ENCODE data around the gene ELOVL6.

DNA sequence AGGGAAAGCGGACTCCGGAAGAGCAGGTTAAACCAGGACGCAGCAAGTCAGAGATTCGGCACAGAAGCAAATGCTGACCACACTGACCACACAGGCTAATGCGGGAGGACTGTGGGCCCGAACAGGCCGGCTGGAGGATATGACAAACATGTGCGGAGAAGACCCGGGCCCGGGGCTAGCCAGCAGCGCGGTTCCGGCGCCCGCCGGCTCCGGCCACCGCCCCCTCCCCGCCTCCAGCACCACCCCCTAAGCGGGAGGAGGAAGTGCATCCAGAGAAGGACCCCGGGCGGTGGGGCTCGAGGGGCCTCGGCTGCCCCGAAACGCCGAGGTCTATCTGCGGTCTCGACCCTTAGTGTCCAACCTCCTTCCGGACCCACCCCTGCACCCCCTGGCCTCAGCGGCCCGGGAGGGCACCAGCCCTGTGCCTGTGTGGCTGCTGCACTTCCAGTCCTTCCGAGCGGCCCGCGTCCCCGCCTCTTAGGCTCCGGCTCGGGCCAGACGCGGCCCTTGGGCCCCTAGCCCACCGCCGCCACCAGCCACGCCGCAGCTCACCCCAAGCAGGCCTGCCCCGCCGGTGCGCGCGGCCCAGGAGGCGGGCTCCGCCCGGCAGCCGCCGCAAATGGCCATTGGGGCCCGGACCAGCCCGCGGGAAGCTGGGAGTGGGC lies 2.1 kb downstream of the ELOVL6 start:
- peak; percentile 13 for TF ChIP-seq POLR2A (IDR thresholded peaks at IDR 0.05; ENCODE audit: borderline replicate concordance, extremely low read depth, insufficient read depth, insufficient read length)
- TF ChIP-seq, protein P1, sequence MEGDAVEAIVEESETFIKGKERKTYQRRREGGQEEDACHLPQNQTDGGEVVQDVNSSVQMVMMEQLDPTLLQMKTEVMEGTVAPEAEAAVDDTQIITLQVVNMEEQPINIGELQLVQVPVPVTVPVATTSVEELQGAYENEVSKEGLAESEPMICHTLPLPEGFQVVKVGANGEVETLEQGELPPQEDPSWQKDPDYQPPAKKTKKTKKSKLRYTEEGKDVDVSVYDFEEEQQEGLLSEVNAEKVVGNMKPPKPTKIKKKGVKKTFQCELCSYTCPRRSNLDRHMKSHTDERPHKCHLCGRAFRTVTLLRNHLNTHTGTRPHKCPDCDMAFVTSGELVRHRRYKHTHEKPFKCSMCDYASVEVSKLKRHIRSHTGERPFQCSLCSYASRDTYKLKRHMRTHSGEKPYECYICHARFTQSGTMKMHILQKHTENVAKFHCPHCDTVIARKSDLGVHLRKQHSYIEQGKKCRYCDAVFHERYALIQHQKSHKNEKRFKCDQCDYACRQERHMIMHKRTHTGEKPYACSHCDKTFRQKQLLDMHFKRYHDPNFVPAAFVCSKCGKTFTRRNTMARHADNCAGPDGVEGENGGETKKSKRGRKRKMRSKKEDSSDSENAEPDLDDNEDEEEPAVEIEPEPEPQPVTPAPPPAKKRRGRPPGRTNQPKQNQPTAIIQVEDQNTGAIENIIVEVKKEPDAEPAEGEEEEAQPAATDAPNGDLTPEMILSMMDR (IDR thresholded peaks at IDR 0.05 in 2 of 3, conservative IDR thresholded peaks at IDR 0.05 in 1 of 3; ENCODE audit: borderline replicate concordance in 1 of 3, insufficient read depth in 1 of 3, low read depth in 2 of 3, low read length in 2 of 3) = no peak
- TF ChIP-seq EZH2phosphoT487 (IDR thresholded peaks at IDR 0.05; ENCODE audit: borderline replicate concordance) = no peak
- TF ChIP-seq SP1 (IDR thresholded peaks at IDR 0.05; ENCODE audit: low read depth) = no peak
